HG02571 (cell line): Measurements from ENCODE around the gene PRKAG1.
A peak's percentile ranks its signal among the peaks of the same experiment; 100 is the strongest.
"Not testable (repeated sequence)": the region's sequence is repeated elsewhere in the genome, so short reads cannot be mapped to it uniquely, and the experiment has no call there.

Experiments
- ATAC-seq: cut with Tn5 transposase; IDR thresholded peaks from one replicate; pipeline ENCODE4 v1.9.1; 2021; ENCODE audit warnings: mild to moderate bottlenecking, moderate library complexity; ENCODE audit not compliant: unreplicated experiment

Gene PRKAG1

DNA sequence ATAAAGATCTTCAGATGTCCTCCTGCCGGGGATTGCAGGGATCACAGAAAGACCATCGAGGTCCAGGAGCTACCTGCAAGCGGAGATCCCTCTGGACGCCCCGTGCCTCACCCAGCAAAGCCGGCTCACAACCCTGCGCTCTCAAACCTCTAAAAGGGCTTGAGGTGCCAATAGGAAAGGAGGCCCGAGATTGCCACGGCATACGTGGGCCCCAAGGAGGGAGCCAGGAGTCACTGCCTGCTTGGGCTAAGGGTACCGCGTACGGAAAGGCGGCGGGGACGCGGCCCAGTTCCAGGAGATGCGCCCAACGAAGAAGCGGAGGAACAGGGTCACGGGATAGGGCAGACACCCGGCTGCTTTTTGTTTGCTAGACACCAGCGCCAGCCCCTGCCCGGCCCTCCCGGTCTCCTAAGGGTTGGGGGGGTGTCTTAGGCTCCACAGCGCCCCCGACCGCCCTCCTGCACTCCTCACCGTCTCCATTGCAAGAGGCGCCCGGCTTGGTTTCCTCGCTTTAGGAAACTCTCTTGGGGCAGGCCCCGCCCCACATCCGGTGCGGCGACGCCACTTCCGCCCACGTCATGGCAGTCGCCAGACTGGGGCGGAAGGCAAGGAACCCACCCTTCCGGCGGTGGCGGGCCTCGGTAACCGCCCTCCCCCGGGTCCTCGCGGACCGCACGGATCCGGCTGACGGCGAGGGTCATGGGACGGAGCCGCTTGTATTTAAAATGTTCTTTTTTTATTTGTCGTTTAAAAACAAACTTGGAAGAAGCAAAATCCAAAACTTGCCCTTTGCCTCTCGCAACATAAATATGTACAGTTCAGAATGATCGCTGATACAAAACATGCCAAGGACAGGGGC, at the start of gene PRKAG1:
Gene PRKAG1 (minus strand): TSS at position 516 of the 859 bp plus-strand sequence. CDS start 36 bp downstream, at position 480.
- ATAC-seq: peak; percentile 88

DNA sequence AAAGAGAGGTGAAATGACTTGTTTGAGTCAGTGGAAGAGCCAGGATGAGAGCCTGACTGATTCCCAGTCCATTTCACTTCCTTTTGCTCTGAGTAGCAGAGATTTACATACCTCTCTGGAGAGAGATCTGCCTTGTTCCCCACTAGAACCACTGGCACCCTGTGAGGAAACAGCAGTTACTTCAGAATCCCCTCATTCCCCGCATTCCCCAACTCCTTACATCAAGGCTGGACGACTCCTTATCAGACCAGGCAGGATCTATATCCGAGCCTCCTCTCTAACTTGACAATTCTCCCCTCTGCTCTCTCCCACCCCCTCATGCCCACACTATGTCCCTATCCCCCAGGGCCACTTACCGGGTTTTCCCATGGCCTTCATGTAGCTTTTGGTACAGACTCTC, 47.5 kb upstream of the PRKAG1 start:
- ATAC-seq: no peak

DNA sequence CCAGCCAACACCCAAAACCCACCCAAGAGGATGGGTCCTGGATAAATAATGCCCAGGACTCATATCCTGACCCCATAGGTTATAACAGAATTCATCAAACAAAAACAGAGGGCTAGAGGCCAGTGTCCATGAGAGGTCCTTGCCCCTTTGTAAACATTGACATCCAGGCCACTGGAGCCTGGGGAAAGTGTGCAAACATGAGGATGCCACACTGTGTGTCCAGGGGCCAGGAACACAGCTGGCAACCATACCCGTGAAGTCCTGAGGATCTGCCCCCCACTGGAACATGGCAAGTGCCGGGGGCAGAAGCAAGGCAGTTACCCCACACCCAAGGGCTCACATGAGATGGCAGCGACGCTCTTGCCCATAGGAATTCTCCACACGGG, 46.2 kb upstream of the PRKAG1 start:
- ATAC-seq: no peak

DNA sequence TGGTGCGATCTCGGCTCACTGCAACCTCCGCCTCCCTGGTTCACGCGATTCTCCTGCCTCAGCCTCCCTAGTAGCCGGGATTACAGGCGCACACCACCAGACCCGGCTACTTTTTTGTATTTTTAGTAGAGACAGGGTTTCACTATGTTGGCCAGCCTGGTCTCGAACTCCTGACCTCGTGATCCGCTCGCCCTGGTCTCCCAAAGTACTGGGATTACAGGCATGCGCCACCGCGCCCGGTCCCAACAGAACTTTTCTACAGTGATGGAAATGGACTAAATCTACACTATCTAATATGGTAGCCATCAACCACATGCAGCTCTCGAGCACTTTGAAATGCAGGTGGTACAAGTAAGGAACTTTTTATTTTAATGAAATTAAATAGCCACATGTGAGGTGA, 43.3 kb upstream of the PRKAG1 start:
- not testable (repeated sequence) for ATAC-seq

DNA sequence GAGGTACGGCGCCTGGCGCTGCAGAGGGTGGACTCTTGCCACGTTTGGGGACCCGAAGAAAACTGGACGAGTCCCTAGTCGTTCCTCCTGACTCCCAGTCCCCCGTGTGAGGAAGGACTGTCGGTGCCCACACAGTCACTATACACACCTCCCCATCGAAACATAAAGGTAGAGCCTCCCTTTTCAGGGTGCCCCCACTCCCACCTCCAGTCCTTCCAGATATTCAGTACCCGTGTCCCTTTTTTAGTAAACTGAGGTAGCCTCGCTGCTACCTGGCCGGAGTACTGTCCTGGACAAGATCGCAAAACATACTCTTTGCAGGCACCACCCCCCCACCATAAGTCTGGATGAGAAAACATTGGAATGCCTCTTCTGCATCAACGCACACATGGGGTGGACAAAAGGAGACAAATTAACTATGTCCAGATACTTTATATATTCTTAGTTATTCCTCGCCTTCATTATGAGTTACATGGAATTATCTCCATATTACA, 42.6 kb upstream of the PRKAG1 start:
- ATAC-seq: peak; percentile 1

DNA sequence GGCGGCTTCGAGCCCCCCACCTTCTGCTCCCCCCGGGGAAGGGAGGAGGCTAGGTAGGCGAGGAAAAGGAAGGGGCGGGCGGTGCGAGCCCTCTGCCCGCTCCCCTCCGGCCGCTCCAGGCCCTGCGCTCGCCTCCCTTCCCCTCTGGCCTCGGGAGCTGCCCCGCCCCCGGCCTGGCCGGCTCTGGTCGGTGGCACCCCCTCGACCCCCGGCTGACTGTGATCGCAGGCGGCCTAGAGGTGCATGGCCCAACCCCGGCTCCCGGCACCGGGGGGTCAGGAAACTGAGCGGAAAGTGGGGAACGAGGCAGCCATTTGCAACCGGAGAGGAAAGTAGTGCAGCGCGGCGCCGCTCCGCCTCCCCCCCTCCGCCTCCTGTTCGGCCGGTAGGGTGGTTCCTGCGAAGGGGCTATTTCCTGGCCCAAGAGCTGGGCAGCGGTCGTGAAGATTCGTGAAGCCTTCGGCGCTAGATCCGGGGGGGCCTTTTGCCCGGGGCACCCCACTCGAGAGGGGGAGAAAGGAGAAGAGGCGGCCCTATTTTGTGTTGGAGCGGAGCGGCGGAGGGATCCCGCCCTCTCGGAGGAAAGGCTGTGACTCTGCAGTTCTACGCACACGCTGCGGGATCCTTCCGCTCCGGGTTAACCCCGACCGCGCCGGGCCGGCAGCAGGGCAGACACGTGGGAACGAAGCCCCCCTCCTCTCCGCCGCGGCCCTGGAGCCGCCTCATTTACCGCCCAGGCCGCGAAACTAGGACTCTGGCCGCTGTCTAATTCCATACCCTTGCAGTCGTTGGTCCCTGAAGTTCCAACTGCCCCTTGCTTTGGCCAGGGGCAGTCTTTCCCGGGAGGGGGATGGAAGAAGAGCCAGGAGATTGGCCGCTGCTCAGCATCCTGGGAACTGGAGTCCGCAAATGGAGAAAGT, 41.9 kb upstream of the PRKAG1 start, which contains the start of gene KMT2D:
Gene KMT2D (minus strand): TSS at position 558 of the 920 bp plus-strand sequence. CDS start 5,470 bp downstream, outside the sequence.
- ATAC-seq: peak; percentile 44

GRCh38 chr12:49059299-49060171, 41.0 kb upstream of the PRKAG1 start:
- ATAC-seq: peak; percentile 10

DNA sequence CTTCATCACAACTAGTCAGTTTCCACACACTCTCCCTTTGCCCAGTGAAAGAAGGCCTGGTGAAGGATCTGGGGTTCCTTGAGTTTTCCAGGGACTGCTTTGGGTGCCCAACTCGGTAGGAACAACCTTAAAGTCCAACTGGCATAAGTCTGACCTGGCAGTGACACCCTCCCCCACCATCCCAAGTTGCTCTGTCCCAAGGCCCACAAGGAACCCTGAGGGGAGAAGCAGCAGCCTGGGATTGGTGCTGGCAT, 40.4 kb upstream of the PRKAG1 start:
- no peak for ATAC-seq

DNA sequence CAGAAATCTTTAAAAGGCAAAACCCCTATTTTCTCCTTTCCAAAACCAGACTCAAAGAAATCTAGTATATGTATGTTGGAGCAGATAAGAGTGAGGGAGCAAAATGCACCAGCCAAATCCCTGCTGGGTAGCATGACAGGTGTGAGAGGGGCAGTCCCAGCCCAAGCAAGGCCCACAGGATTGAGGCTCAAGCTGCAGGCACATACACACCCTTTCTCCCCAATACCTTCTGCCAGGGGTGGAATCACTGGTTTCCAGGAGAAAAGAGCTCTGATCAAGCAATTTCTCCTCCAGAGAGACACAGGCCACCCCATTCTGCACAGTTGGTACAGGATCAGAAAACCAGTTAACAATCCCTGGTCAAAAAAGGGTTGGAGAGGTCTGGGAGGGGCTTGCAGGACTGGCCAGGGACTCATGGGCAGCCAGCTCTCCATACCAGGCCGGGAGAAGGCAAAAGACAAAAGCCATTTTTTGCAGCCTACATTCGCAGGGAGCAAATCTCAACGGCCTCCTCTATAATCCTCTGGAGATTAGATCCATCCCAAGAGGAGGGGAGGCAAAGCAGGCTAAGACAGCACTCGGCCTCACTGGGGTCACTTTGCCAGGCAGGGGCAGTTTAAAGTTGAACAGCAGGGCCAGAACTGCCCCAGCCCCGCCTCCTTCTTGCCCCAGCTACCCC, 39.9 kb upstream of the PRKAG1 start:
- no peak for ATAC-seq

DNA sequence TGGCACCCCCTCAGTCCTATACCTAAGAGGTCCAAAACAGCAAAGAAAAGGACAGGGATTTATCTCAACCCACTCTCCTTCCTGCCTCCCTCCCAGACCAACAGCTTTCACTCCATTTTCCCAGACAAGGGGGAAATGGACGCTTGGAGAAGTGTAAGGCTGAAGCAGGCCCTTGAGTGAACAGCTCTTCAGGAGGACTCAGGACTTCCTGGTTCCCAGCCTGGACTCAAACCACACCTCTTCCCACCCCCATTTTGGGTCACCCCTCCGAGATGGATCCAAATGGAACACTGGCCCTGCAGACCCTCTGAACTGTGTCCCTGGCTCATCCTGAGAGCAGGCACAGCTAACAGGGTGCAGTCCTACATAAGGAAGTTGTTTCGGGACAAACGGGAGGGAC, 39.3 kb upstream of the PRKAG1 start:
- no peak for ATAC-seq

DNA sequence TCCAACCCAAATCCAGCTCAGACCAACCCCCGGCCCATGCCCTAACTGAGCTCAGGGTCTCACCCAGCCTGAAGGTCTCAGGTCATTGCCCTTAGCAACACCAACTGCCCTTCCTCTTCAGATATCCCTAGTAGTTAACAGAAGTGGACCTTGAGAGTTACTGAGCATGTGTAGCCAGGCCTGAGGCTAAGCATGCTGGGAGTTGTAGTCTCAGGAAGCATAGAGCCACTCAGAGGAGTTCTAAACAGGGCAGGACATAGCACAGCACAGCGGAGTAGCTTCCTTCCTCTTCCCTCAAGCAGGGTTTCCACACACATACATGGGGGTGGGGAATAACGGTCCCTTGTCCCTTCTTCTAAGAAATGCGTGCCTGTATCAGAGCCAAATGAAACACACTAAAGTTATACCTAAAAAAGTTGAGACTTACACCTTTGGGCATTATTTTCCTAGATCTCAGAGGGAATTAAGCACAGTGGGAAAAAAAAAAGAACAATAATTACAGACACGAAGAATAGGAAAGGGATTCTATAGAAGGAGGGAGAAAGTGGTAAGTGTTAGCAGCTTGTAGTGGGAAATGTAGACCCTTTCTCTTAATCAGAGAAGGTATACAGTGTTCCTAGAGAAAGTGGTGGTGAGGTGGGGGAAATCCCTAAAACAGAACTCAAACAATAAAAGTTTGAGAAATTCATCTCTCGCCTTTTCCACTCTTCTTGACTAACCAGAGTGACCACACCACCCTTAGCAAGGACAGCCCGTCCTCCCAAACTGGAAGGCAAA, 37.6 kb upstream of the PRKAG1 start:
- ATAC-seq: peak; percentile 72

DNA sequence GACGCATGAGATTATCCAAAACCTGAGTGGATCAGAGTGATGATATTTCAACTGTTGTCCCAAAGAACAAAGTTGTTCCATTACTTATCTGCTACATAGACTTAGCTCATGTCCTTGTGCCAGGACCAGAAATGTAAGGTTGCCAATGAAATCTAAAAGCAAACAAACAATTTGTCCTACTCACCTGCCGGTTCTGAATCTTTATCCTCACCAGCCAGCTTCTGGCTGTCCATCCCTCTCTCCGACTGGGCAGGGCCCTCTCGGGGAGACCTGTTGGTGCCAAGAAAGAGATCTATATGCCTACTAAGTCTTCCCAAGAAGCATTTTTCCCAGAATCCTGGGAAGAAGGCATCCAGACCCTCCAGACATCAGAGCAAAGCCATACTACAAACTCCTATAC, 36.5 kb upstream of the PRKAG1 start:
- no peak for ATAC-seq

DNA sequence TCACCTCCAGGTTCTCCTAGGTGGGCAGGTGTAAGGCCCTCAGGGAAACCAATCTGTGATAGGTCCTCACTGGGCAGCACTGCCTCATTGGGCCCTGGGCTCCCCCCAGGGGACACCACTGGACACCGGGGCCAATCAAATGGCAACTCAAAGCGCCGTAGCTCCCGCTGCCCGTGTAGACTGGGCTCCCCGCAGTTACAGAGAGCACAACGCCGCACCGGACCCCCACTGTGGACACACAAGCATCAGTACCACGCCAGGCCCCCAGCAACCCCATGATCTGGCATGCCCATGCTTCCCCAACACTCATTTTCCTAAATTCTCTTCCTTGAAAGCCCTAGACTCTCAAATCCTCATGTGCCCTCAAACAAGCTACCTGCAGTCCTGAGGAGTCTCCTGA, 35.9 kb upstream of the PRKAG1 start:
- ATAC-seq: no peak

- no peak for ATAC-seq
These were observed 35.5 kb upstream of the PRKAG1 start for GRCh38 chr12:49054096-49054495.

DNA sequence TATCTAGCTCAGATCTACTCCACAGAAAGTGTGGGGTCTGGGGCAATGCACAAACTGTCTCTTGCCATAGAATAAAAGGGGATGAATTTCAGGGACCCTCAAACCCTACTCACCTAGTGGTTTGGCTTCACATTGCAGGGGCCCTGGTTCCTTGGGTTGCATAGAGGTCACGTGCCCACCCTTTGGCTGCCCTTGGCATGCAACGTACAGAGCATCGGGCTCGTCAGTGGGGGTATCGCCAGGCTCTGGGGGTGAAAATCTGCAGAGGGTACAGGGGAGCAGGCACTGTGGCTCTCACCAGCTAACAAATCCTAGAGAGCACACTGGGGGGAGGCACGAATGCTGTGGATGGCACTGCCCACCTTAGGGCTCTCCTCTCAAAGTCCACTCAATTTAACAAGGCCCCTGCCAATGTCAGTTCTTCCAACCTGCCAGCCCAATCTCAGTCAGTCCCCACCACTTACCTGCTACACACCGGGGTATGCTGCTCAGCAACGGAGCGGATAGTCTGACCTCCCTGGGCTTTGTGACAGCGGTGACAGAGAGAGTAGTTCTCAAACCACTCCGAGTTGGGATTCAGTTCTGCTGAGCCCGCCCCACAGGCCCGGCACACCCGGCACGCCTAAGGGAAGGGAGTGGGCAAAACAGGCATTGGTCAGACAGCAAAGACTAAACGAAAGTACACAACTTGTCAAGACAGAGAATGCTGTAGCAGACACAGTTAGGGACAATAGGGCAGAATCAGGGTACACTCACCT, 34.1 kb upstream of the PRKAG1 start:
- ATAC-seq: no peak

DNA sequence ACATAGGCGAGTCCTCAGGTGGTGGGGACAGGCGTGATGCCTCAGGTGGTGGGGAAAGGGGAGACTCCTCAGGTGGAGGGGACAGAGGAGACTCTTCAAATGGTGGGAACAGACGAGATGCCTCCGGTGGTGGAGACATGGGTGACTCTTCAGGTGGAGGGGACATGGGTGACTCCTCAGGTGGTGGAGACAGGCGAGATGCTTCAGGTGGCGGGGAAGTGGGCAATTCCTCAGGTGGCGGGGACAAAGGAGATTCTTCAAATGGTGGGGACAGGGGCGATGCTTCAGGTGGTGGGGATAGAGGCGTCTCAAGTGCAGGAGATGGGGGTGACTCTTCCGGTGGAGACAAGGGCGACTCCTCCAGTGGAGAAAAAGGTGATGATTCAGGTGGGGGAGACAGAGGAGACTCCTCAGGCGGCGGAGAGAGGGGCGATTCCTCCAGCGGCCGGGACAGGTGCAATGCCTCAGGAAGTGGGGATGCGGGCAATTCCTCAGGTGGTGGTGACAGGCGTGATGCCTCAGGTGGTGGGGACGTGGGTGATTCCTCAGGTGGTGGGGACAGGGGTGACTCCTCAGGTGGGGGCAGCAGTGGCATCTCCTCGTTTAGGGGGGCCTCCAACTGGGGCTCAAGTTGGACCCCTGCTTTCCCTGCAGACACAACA, 33.3 kb upstream of the PRKAG1 start:
- no peak for ATAC-seq

DNA sequence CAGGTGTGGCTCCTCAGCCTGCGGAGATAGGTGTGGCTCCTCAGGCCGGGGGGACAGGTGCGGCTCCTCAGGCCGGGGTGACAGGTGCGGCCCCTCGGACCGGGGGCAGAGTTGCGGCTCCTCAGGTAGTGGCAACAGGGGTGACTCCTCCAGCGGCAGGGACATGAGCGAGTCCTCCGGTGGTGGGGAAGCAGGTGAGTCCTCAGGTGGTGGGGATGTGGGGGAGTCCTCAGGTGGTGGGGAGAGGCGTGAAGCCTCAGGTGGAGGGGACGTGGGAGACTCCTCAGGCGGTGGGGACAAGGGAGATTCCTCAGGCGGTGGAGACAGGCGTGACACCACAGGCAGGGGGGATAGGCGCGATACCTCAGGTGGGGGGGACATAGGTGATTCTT, 32.8 kb upstream of the PRKAG1 start:
- ATAC-seq: no peak
